SKM-1 treated with dmso at 0.1 percent for 144 hours (cell line): ENCODE data around the gene PRDM1.

ENCODE experiments used
- DNase-seq: peaks from one replicate; lab custom pipeline; 2025; ENCODE audit not compliant: unreplicated experiment; lab: John Stamatoyannopoulos, UW

The PRDM1 gene

GRCh38 chr6:106115286-106115685, 29.1 kb downstream of the PRDM1 start:
- no peak for DNase-seq

GRCh38 chr6:106116125-106116832, 30.1 kb downstream of the PRDM1 start:
- DNase-seq, result no peak

- DNase-seq, result no peak
Measured at GRCh38 chr6:106117579-106117978, 31.4 kb downstream of the PRDM1 start.

- DNase-seq, result no peak
Measured at GRCh38 chr6:106118835-106119431, 32.8 kb downstream of the PRDM1 start.

- no peak for DNase-seq
Measured at GRCh38 chr6:106119546-106119945, 33.4 kb downstream of the PRDM1 start.

- no peak for DNase-seq
Measured at GRCh38 chr6:106120006-106120405, 33.9 kb downstream of the PRDM1 start.

- no peak for DNase-seq
Measured at GRCh38 chr6:106120406-106120805, 34.3 kb downstream of the PRDM1 start.

GRCh38 chr6:106122306-106122918, 36.3 kb downstream of the PRDM1 start:
- no peak for DNase-seq

- no peak for DNase-seq
Measured at GRCh38 chr6:106122938-106123656, 37.0 kb downstream of the PRDM1 start.

GRCh38 chr6:106124015-106124414, 37.9 kb downstream of the PRDM1 start:
- no peak for DNase-seq

- no peak for DNase-seq
Measured at GRCh38 chr6:106124437-106125430, 38.6 kb downstream of the PRDM1 start.

- no peak for DNase-seq
Measured at GRCh38 chr6:106125925-106126435, 39.8 kb downstream of the PRDM1 start.

GRCh38 chr6:106126482-106126881, 40.3 kb downstream of the PRDM1 start:
- no peak for DNase-seq

GRCh38 chr6:106128981-106129781, 43.0 kb downstream of the PRDM1 start:
- DNase-seq, result no peak

- DNase-seq, result no peak
Measured at GRCh38 chr6:106132153-106132698, 46.1 kb downstream of the PRDM1 start.

GRCh38 chr6:106133040-106133439, 46.9 kb downstream of the PRDM1 start:
- no peak for DNase-seq

GRCh38 chr6:106134087-106134770, 48.1 kb downstream of the PRDM1 start:
- no peak for DNase-seq

- no peak for DNase-seq
Measured at GRCh38 chr6:106134906-106135634, 48.9 kb downstream of the PRDM1 start.
